ENCODE measurements around the gene NCKAP1. TPM values are rescaled to one million over a fixed set of nuclear protein-coding genes. Genes with fewer than 3 reads are reported as not detected.
"Not testable (repeated sequence)": the region's sequence is repeated elsewhere in the genome, so short reads cannot be mapped to it uniquely, and the experiment has no call there.

NCKAP1 gene
- total RNA-seq, 4 donors from 2014 or later = 33.8 to 96.5 (median 77.4) TPM

GRCh38 chr2:182972548-182972942 lies 65.7 kb downstream of the NCKAP1 start:
- no peak overlapping the region for H3K27ac ChIP-seq
- no peaks in the 10 kb centered on the region for H3K4me1 ChIP-seq
- peaks cover 0 to 19% (median 0%) of the 10 kb centered on the region in 3 donors for H3K36me3 ChIP-seq
- H3K27me3 ChIP-seq = no peaks in the 10 kb centered on the region
- TF ChIP-seq POLR2A (IDR thresholded peaks at IDR 0.05) = no peak
- TF ChIP-seq CTCF (IDR thresholded peaks at IDR 0.05) = no peak
- no peak overlapping the region for H3K4me3 ChIP-seq
- no peaks in the 10 kb centered on the region for H3K9me3 ChIP-seq
- no peak for DNase-seq

GRCh38 chr2:182971820-182972547 lies 66.3 kb downstream of the NCKAP1 start:
- H3K36me3 ChIP-seq = peaks cover 0 to 15% (median 0%) of the 10 kb centered on the region in 3 donors
- no peak overlapping the region for H3K27ac ChIP-seq
- H3K9me3 ChIP-seq = no peaks in the 10 kb centered on the region
- H3K4me3 ChIP-seq = no peak overlapping the region
- no peaks in the 10 kb centered on the region for H3K27me3 ChIP-seq
- no peaks in the 10 kb centered on the region for H3K4me1 ChIP-seq
- DNase-seq = no peak
- TF ChIP-seq POLR2A (IDR thresholded peaks at IDR 0.05) = no peak
- no peak for TF ChIP-seq CTCF (IDR thresholded peaks at IDR 0.05)

- no peaks in the 10 kb centered on the region for H3K27me3 ChIP-seq
- DNase-seq = no peak
- H3K36me3 ChIP-seq = peaks cover 0 to 21% (median 0%) of the 10 kb centered on the region in 3 donors
- no peaks in the 10 kb centered on the region for H3K9me3 ChIP-seq
- TF ChIP-seq CTCF (IDR thresholded peaks at IDR 0.05) (no peak), POLR2A (IDR thresholded peaks at IDR 0.05) (no peak)
- H3K4me1 ChIP-seq = no peaks in the 10 kb centered on the region
- H3K4me3 ChIP-seq = no peak overlapping the region
- H3K27ac ChIP-seq = no peak overlapping the region
Observed at GRCh38 chr2:182970486-182970885, 67.8 kb downstream of the NCKAP1 start.

GRCh38 chr2:182968493-182968892 lies 69.8 kb downstream of the NCKAP1 start:
- Histone ChIP-seq H3K36me3 (peaks cover 0 to 21% (median 0%) of the 10 kb centered on the region in 3 donors), H3K9me3 (no peaks in the 10 kb centered on the region), H3K4me3 (no peak overlapping the region), H3K27ac (no peak overlapping the region), H3K4me1 (no peaks in the 10 kb centered on the region), H3K27me3 (no peaks in the 10 kb centered on the region)
- TF ChIP-seq CTCF (IDR thresholded peaks at IDR 0.05) (no peak), POLR2A (IDR thresholded peaks at IDR 0.05) (no peak)
- DNase-seq = no peak

GRCh38 chr2:182966356-182966755 lies 71.9 kb downstream of the NCKAP1 start:
- H3K36me3 ChIP-seq = peaks cover 0 to 30% (median 0%) of the 10 kb centered on the region in 3 donors
- H3K27me3 ChIP-seq, H3K9me3 ChIP-seq, H3K27ac ChIP-seq, H3K4me1 ChIP-seq, DNase-seq, H3K4me3 ChIP-seq: not testable (repeated sequence)

GRCh38 chr2:182962641-182963040 lies 75.6 kb downstream of the NCKAP1 start:
- H3K36me3 ChIP-seq = peaks cover 0 to 52% (median 0%) of the 10 kb centered on the region in 3 donors
- no peak overlapping the region for H3K27ac ChIP-seq

GRCh38 chr2:182960869-182961268 lies 77.4 kb downstream of the NCKAP1 start:
- peaks cover 0 to 58% (median 0%) of the 10 kb centered on the region in 3 donors for H3K36me3 ChIP-seq
- DNase-seq = not testable (repeated sequence)

More at GRCh38 chr2:182962641-182963040, 75.6 kb downstream of the NCKAP1 start:
- no peaks in the 10 kb centered on the region for H3K9me3 ChIP-seq
- DNase-seq = no peak
- TF ChIP-seq POLR2A (IDR thresholded peaks at IDR 0.05) (no peak), CTCF (IDR thresholded peaks at IDR 0.05) (no peak)
- no peaks in the 10 kb centered on the region for H3K27me3 ChIP-seq
- no peak overlapping the region for H3K4me3 ChIP-seq
- H3K4me1 ChIP-seq = no peaks in the 10 kb centered on the region

More at GRCh38 chr2:182960869-182961268, 77.4 kb downstream of the NCKAP1 start:
- not testable (repeated sequence) for H3K9me3 ChIP-seq, H3K27ac ChIP-seq, H3K27me3 ChIP-seq, H3K4me3 ChIP-seq, H3K4me1 ChIP-seq

Measured in Peyer's patch (tissue), 4 donors.